Mammary epithelial cell (primary cell): Measurements from ENCODE around the gene ZNF639.

Experiments used
- CTCF ChIP-seq, 2 donors: IDR thresholded peaks in 1 of 2; conservative IDR thresholded peaks in 1 of 2; 2 replicates each; pipeline ENCODE4 v1.5.1; 2011 to 2012; ENCODE audit warnings: inconsistent platforms in 2 of 2, low read length in 2 of 2, mild to moderate bottlenecking in 2 of 2, control low read depth in 1 of 2, low read depth in 1 of 2; ENCODE audit not compliant: insufficient read depth in 1 of 2; ENCODE audit errors: extremely low read depth in 1 of 2
- EZH2 ChIP-seq: IDR thresholded peaks from 2 replicates; pipeline ENCODE4 v1.6.1; 2012; ENCODE audit warnings: low read length, inconsistent platforms, borderline replicate concordance

- no peak for TF ChIP-seq CTCF (conservative IDR thresholded peaks at IDR 0.05 in 1 of 2, IDR thresholded peaks at IDR 0.05 in 1 of 2; ENCODE audit: extremely low read depth in 1 of 2, insufficient read depth in 1 of 2, low read depth in 1 of 2, low read length in 2 of 2)
- no peak for TF ChIP-seq EZH2
Observed at GRCh38 chr3:179276743-179277142, 46.1 kb upstream of the ZNF639 start.
